GM19395 (cell line): Measurements from ENCODE around the gene VSIG10L2.
"Not testable (repeated sequence)": the region's sequence is repeated elsewhere in the genome, so short reads cannot be mapped to it uniquely, and the experiment has no call there.

Experiments
- ATAC-seq: cut with Tn5 transposase; IDR thresholded peaks from one replicate; pipeline ENCODE4 v1.9.1; 2021; ENCODE audit warnings: mild to moderate bottlenecking, moderate library complexity; ENCODE audit not compliant: unreplicated experiment

The VSIG10L2 gene

GRCh38 chr11:125959511-125959910, 13.7 kb downstream of the VSIG10L2 start:
- no peak for ATAC-seq

GRCh38 chr11:125959931-125960330, 14.1 kb downstream of the VSIG10L2 start:
- no peak for ATAC-seq

- ATAC-seq, result no peak
These were observed 14.9 kb downstream of the VSIG10L2 start for GRCh38 chr11:125960771-125961170.

- ATAC-seq, result no peak
These were observed 21.7 kb downstream of the VSIG10L2 start for GRCh38 chr11:125967515-125967914.

GRCh38 chr11:125968354-125968753, 22.5 kb downstream of the VSIG10L2 start:
- no peak for ATAC-seq

GRCh38 chr11:125971618-125972017, 25.8 kb downstream of the VSIG10L2 start:
- ATAC-seq, result no peak

GRCh38 chr11:125974284-125974683, 28.4 kb downstream of the VSIG10L2 start:
- ATAC-seq, result no peak

- no peak for ATAC-seq
These were observed 29.8 kb downstream of the VSIG10L2 start for GRCh38 chr11:125975634-125976033.

- no peak for ATAC-seq
These were observed 30.3 kb downstream of the VSIG10L2 start for GRCh38 chr11:125976156-125976555.

- no peak for ATAC-seq
These were observed 31.5 kb downstream of the VSIG10L2 start for GRCh38 chr11:125977333-125977732.

- no peak for ATAC-seq
These were observed 32.4 kb downstream of the VSIG10L2 start for GRCh38 chr11:125978181-125978716.

GRCh38 chr11:125978778-125979407, 33.0 kb downstream of the VSIG10L2 start:
- no peak for ATAC-seq

GRCh38 chr11:125979511-125979910, 33.7 kb downstream of the VSIG10L2 start:
- ATAC-seq, result no peak

- ATAC-seq, result no peak
These were observed 34.6 kb downstream of the VSIG10L2 start for GRCh38 chr11:125980436-125980835.

- ATAC-seq, result no peak
These were observed 36.5 kb downstream of the VSIG10L2 start for GRCh38 chr11:125982348-125982730.

- not testable (repeated sequence) for ATAC-seq
These were observed 40.1 kb downstream of the VSIG10L2 start for GRCh38 chr11:125985956-125986355.

GRCh38 chr11:125987066-125987641, 41.3 kb downstream of the VSIG10L2 start:
- no peak for ATAC-seq

GRCh38 chr11:125990244-125990643, 44.4 kb downstream of the VSIG10L2 start:
- ATAC-seq, result no peak

GRCh38 chr11:125992893-125993292, 47.0 kb downstream of the VSIG10L2 start:
- no peak for ATAC-seq

GRCh38 chr11:125994509-125994908, 48.7 kb downstream of the VSIG10L2 start:
- no peak for ATAC-seq

- peak; percentile 98 for ATAC-seq
These were observed 49.5 kb downstream of the VSIG10L2 start for GRCh38 chr11:125995313-125995712.

GRCh38 chr11:125998267-125998666, 52.4 kb downstream of the VSIG10L2 start:
- no peak for ATAC-seq
